WTC11 (cell line): ENCODE data around the gene MTA3.

Source experiments
- CBFB ChIP-seq: sonication (generic); formaldehyde crosslinking; IDR thresholded peaks from 2 replicates; pipeline ENCODE4 v1.8.1; 2022; ENCODE audit warnings: mild to moderate bottlenecking, low read depth, missing genetic modification reagents
- RORB ChIP-seq: fragments of 250-450 bp; sonication (Bioruptor Pico); IDR thresholded peaks from 2 replicates; pipeline ENCODE4 v1.9.0; 2021; ENCODE audit warnings: mild to moderate bottlenecking
- TEAD4 ChIP-seq: sonication (generic); formaldehyde crosslinking; IDR thresholded peaks from 2 replicates; pipeline ENCODE4 v1.8.0; 2022; ENCODE audit warnings: mild to moderate bottlenecking, missing genetic modification reagents
- ZNF121 ChIP-seq: sonication (generic); formaldehyde crosslinking; IDR thresholded peaks from 2 replicates; pipeline ENCODE4 v1.8.0; 2023; ENCODE audit warnings: missing genetic modification reagents
- ZNF138 ChIP-seq: sonication (generic); formaldehyde crosslinking; conservative IDR thresholded peaks from 2 replicates; pipeline ENCODE4 v1.8.1; 2022; ENCODE audit warnings: mild to moderate bottlenecking, moderate library complexity, missing genetic modification reagents
- TF ChIP-seq, protein P1 (sequence below): fragments of 200-600 bp; IDR thresholded peaks from 2 replicates; pipeline ENCODE4 v1.8.0; 2022; ENCODE audit warnings: antibody characterized with exemption
- TF ChIP-seq, protein P2 (sequence below): sonication (generic); formaldehyde crosslinking; IDR thresholded peaks from 2 replicates; pipeline ENCODE4 v1.8.1; 2022; ENCODE audit warnings: low read depth, mild to moderate bottlenecking, moderate library complexity, missing genetic modification reagents, borderline replicate concordance
- TF ChIP-seq, protein P3 (sequence below): sonication (generic); formaldehyde crosslinking; IDR thresholded peaks from 2 replicates; pipeline ENCODE4 v1.8.1; 2022; ENCODE audit warnings: missing genetic modification reagents, borderline replicate concordance
- TF ChIP-seq, protein P4 (sequence below): sonication (generic); formaldehyde crosslinking; IDR thresholded peaks from 2 replicates; pipeline ENCODE4 v1.8.0; 2022; ENCODE audit warnings: mild to moderate bottlenecking, missing genetic modification reagents
- TF ChIP-seq, protein P5 (sequence below): sonication (generic); formaldehyde crosslinking; IDR thresholded peaks from 2 replicates; pipeline ENCODE4 v1.8.1; 2023; ENCODE audit warnings: mild to moderate bottlenecking, moderate library complexity, missing genetic modification reagents
- TF ChIP-seq, protein P6 (sequence below): sonication (generic); formaldehyde crosslinking; IDR thresholded peaks from 2 replicates; pipeline ENCODE4 v1.8.1; 2023; ENCODE audit warnings: mild to moderate bottlenecking, missing genetic modification reagents, moderate library complexity
- TF ChIP-seq, protein P7 (sequence below): sonication (generic); formaldehyde crosslinking; IDR thresholded peaks from 2 replicates; pipeline ENCODE4 v1.8.1; 2023; ENCODE audit warnings: mild to moderate bottlenecking, missing genetic modification reagents
- TF ChIP-seq, protein P8 (sequence below): sonication (generic); formaldehyde crosslinking; conservative IDR thresholded peaks from 2 replicates; pipeline ENCODE4 v1.8.1; 2022; ENCODE audit warnings: mild to moderate bottlenecking, missing genetic modification reagents

DNA sequence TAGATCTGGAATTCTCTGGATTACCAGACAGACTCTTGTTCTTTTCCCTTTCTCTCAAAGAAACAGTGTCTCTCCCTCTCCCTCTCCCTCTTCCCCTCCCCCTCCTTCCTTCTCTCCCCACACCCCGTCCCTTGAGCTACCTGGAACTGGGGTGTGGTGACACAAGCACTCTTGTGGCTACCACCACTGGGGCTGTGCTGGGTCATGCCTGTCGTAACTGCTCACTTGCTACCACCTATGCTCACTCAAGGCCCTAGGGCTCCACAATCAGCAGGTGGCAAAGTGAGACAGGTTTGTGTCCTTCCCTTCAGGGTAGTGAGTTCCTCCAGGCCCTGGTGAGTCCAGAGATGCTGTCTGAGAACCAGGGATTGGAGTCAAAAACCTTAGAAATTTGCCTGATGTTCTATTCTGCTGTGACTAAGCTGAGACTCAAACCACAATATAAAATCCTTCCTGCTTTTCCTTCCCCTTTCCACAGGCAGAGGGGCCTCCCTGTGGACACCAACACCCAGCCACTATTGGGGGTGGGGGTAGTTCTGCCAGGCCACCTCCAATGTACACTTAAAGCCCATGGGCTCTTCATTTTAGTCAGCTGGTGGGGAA, 124.7 kb downstream of the MTA3 start:
- TF ChIP-seq, protein P1, sequence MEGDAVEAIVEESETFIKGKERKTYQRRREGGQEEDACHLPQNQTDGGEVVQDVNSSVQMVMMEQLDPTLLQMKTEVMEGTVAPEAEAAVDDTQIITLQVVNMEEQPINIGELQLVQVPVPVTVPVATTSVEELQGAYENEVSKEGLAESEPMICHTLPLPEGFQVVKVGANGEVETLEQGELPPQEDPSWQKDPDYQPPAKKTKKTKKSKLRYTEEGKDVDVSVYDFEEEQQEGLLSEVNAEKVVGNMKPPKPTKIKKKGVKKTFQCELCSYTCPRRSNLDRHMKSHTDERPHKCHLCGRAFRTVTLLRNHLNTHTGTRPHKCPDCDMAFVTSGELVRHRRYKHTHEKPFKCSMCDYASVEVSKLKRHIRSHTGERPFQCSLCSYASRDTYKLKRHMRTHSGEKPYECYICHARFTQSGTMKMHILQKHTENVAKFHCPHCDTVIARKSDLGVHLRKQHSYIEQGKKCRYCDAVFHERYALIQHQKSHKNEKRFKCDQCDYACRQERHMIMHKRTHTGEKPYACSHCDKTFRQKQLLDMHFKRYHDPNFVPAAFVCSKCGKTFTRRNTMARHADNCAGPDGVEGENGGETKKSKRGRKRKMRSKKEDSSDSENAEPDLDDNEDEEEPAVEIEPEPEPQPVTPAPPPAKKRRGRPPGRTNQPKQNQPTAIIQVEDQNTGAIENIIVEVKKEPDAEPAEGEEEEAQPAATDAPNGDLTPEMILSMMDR = no peak
- TF ChIP-seq, protein P2, sequence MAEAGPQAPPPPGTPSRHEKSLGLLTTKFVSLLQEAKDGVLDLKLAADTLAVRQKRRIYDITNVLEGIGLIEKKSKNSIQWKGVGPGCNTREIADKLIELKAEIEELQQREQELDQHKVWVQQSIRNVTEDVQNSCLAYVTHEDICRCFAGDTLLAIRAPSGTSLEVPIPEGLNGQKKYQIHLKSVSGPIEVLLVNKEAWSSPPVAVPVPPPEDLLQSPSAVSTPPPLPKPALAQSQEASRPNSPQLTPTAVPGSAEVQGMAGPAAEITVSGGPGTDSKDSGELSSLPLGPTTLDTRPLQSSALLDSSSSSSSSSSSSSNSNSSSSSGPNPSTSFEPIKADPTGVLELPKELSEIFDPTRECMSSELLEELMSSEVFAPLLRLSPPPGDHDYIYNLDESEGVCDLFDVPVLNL (CRISPR knock-in tag) = no peak
- TF ChIP-seq, protein P3, sequence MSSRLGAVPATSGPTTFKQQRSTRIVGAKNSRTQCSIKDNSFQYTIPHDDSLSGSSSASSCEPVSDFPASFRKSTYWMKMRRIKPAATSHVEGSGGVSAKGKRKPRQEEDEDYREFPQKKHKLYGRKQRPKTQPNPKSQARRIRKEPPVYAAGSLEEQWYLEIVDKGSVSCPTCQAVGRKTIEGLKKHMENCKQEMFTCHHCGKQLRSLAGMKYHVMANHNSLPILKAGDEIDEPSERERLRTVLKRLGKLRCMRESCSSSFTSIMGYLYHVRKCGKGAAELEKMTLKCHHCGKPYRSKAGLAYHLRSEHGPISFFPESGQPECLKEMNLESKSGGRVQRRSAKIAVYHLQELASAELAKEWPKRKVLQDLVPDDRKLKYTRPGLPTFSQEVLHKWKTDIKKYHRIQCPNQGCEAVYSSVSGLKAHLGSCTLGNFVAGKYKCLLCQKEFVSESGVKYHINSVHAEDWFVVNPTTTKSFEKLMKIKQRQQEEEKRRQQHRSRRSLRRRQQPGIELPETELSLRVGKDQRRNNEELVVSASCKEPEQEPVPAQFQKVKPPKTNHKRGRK = no peak
- TF ChIP-seq, protein P4, sequence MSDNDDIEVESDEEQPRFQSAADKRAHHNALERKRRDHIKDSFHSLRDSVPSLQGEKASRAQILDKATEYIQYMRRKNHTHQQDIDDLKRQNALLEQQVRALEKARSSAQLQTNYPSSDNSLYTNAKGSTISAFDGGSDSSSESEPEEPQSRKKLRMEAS (CRISPR knock-in tag) = no peak
- TF ChIP-seq CBFB (CRISPR knock-in tag) (no peak), RORB (CRISPR knock-in tag) (no peak), TEAD4 (no peak), ZNF121 (CRISPR knock-in tag) (no peak), ZNF138 (CRISPR knock-in tag) (no peak)
- TF ChIP-seq, protein P5, sequence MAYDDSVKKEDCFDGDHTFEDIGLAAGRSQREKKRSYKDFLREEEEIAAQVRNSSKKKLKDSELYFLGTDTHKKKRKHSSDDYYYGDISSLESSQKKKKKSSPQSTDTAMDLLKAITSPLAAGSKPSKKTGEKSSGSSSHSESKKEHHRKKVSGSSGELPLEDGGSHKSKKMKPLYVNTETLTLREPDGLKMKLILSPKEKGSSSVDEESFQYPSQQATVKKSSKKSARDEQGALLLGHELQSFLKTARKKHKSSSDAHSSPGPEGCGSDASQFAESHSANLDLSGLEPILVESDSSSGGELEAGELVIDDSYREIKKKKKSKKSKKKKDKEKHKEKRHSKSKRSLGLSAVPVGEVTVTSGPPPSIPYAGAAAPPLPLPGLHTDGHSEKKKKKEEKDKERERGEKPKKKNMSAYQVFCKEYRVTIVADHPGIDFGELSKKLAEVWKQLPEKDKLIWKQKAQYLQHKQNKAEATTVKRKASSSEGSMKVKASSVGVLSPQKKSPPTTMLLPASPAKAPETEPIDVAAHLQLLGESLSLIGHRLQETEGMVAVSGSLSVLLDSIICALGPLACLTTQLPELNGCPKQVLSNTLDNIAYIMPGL (CRISPR knock-in tag) = no peak
- TF ChIP-seq, protein P6, sequence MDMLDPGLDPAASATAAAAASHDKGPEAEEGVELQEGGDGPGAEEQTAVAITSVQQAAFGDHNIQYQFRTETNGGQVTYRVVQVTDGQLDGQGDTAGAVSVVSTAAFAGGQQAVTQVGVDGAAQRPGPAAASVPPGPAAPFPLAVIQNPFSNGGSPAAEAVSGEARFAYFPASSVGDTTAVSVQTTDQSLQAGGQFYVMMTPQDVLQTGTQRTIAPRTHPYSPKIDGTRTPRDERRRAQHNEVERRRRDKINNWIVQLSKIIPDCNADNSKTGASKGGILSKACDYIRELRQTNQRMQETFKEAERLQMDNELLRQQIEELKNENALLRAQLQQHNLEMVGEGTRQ = no peak
- TF ChIP-seq, protein P7, sequence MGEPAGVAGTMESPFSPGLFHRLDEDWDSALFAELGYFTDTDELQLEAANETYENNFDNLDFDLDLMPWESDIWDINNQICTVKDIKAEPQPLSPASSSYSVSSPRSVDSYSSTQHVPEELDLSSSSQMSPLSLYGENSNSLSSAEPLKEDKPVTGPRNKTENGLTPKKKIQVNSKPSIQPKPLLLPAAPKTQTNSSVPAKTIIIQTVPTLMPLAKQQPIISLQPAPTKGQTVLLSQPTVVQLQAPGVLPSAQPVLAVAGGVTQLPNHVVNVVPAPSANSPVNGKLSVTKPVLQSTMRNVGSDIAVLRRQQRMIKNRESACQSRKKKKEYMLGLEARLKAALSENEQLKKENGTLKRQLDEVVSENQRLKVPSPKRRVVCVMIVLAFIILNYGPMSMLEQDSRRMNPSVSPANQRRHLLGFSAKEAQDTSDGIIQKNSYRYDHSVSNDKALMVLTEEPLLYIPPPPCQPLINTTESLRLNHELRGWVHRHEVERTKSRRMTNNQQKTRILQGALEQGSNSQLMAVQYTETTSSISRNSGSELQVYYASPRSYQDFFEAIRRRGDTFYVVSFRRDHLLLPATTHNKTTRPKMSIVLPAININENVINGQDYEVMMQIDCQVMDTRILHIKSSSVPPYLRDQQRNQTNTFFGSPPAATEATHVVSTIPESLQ (CRISPR knock-in tag) = no peak
- TF ChIP-seq, protein P8, sequence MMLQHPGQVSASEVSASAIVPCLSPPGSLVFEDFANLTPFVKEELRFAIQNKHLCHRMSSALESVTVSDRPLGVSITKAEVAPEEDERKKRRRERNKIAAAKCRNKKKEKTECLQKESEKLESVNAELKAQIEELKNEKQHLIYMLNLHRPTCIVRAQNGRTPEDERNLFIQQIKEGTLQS = no peak
